ENCODE data around the gene CLUH. TPM values are rescaled to one million over a fixed set of nuclear protein-coding genes. Genes with fewer than 3 reads are reported as not detected.

Gene CLUH
- total and polyA plus RNA-seq, 2 experiments from 2014 or later: 45.5 to 50.2 TPM

DNA sequence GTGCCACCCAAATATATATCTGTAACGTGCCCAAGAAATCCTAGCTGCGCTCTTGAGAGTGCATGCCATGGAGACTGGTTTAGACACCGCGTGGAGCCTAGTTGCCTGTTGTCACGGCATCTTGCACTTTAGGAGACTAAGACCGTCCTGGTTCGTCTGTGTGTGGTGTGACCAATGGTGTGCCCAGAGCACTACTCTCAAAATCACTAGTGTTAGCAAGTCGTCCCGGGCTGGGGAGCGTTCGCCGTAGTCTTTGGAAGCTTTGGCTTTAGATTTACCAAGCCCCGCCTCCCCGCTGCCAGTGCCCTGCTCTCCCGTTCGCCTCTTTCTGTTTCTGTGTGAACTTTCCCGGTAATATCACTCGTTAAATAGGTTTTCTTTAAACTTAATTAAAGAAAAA is 27.0 kb downstream of the CLUH start:
- no peak overlapping the region for H3K4me2 ChIP-seq
- 95% methylated on average over 18 of the region's 18 CpGs for WGBS (ENCODE audit: low lambda C conversion rate, missing lambda C conversion rate)
- no peak for DNase-seq (ENCODE audit: low spot score)

GRCh38 chr17:2683912-2684311 is 27.7 kb downstream of the CLUH start:
- DNase-seq (ENCODE audit: low spot score): peak; percentile 37
- H3K4me1 ChIP-seq (ENCODE audit: insufficient read depth): peaks cover 4% of the 10 kb centered on the region
- H2AFZ ChIP-seq: no peak overlapping the region
- no peaks in the 10 kb centered on the region for H3K27me3 ChIP-seq
- H3K79me2 ChIP-seq: peaks cover 7% of the 10 kb centered on the region
- peaks cover 5% of the 10 kb centered on the region for H4K20me1 ChIP-seq (ENCODE audit: insufficient read depth, poor library complexity, severe bottlenecking)
- no peak overlapping the region for H3K27ac ChIP-seq
- TF ChIP-seq CTCF (IDR thresholded peaks at IDR 0.05; ENCODE audit: poor library complexity) (no peak), EZH2 (IDR thresholded peaks at IDR 0.05; ENCODE audit: borderline replicate concordance) (no peak), EZH2phosphoT487 (IDR thresholded peaks at IDR 0.05; ENCODE audit: low read depth, severe bottlenecking, unreplicated experiment) (no peak)
- H3K4me2 ChIP-seq: no peak overlapping the region
- H3K4me3 ChIP-seq: no peak overlapping the region
- H3K36me3 ChIP-seq (replicated peaks; ENCODE audit: insufficient read depth, low read depth): peaks cover 5% of the 10 kb centered on the region
- 64% methylated on average over 8 of the region's 8 CpGs for WGBS (ENCODE audit: low lambda C conversion rate, missing lambda C conversion rate)
- H3K9me2 ChIP-seq (replicated peaks; ENCODE audit: insufficient read depth): no peaks in the 10 kb centered on the region
- H3K9me3 ChIP-seq (ENCODE audit: low read depth): no peaks in the 10 kb centered on the region

More for the DNA sequence above, 27.0 kb downstream of the CLUH start:
- Histone ChIP-seq H3K27me3 (no peaks in the 10 kb centered on the region), H3K27ac (no peak overlapping the region), H3K4me3 (no peak overlapping the region), H3K4me1 (ENCODE audit: insufficient read depth) (peaks cover 5% of the 10 kb centered on the region), H2AFZ (no peak overlapping the region), H3K79me2 (peaks cover 7% of the 10 kb centered on the region), H3K9me2 (replicated peaks; ENCODE audit: insufficient read depth) (no peaks in the 10 kb centered on the region), H4K20me1 (ENCODE audit: insufficient read depth, poor library complexity, severe bottlenecking) (peaks cover 5% of the 10 kb centered on the region), H3K9me3 (ENCODE audit: low read depth) (no peaks in the 10 kb centered on the region), H3K36me3 (replicated peaks; ENCODE audit: insufficient read depth, low read depth) (peaks cover 5% of the 10 kb centered on the region)
- TF ChIP-seq EZH2phosphoT487 (IDR thresholded peaks at IDR 0.05; ENCODE audit: low read depth, severe bottlenecking, unreplicated experiment) (no peak), EZH2 (IDR thresholded peaks at IDR 0.05; ENCODE audit: borderline replicate concordance) (no peak), CTCF (IDR thresholded peaks at IDR 0.05; ENCODE audit: poor library complexity) (no peak)

- Histone ChIP-seq H4K20me1 (ENCODE audit: insufficient read depth, poor library complexity, severe bottlenecking) (peaks cover 5% of the 10 kb centered on the region), H3K9me2 (replicated peaks; ENCODE audit: insufficient read depth) (no peaks in the 10 kb centered on the region), H3K4me2 (no peak overlapping the region), H3K27me3 (no peaks in the 10 kb centered on the region), H3K27ac (no peak overlapping the region), H3K9me3 (ENCODE audit: low read depth) (no peaks in the 10 kb centered on the region), H2AFZ (no peak overlapping the region), H3K36me3 (replicated peaks; ENCODE audit: insufficient read depth, low read depth) (peaks cover 5% of the 10 kb centered on the region), H3K4me1 (ENCODE audit: insufficient read depth) (no peaks in the 10 kb centered on the region), H3K79me2 (peaks cover 7% of the 10 kb centered on the region), H3K4me3 (no peak overlapping the region)
- no peak for TF ChIP-seq CTCF (IDR thresholded peaks at IDR 0.05; ENCODE audit: poor library complexity)
- TF ChIP-seq EZH2phosphoT487 (IDR thresholded peaks at IDR 0.05; ENCODE audit: low read depth, severe bottlenecking, unreplicated experiment): no peak
- no peak for TF ChIP-seq EZH2 (IDR thresholded peaks at IDR 0.05; ENCODE audit: borderline replicate concordance)
- no peak for DNase-seq (ENCODE audit: low spot score)
- 88% methylated on average over 3 of the region's 3 CpGs for WGBS (ENCODE audit: low lambda C conversion rate, missing lambda C conversion rate)
These were observed 29.2 kb downstream of the CLUH start for GRCh38 chr17:2682176-2682938.
